A172 (cell line): ENCODE data around the gene CELF4. TPM values are rescaled to one million over a fixed set of nuclear protein-coding genes. Genes with fewer than 3 reads are reported as not detected.

Experiments
- DNase-seq: peaks from one replicate; pipeline ENCODE4 v3.0.0-alpha.2; 2015; ENCODE audit warnings: low spot score
- total RNA-seq: library from RNA; depleted of rRNA; stranded (reverse); fragments of >200 nt; shearing (Covaris generic); gene quantifications from 2 replicates; pipeline ENCODE4 v1.2.3, GENCODE V29; 2014

Gene CELF4
- total RNA-seq, 1 experiment from 2014 or later = not detected

DNA sequence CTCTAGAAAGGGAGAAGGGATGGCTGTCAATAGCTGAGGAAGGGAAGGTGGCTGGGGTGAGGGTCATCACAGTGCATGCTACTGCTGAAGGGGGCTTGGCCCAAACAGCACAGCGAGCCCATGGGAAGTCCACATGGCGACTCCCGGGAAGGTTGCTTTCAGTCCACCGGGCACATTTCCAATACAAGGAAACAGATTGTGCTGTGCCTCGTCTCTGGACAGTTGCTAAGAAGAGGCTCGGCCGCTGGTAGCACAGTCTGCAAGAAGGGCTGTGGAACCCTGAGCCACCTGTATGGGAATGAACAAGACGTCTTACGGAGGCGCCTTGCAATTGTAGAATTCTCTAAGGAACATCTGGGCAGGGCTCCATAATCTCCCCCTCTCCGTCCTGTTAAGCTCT lies 123.1 kb downstream of the CELF4 start:
- DNase-seq = no peak

GRCh38 chr18:37441821-37442220 lies 123.8 kb downstream of the CELF4 start:
- DNase-seq = no peak

GRCh38 chr18:37440206-37440605 lies 125.4 kb downstream of the CELF4 start:
- DNase-seq = no peak

GRCh38 chr18:37438417-37439180 lies 127.0 kb downstream of the CELF4 start:
- no peak for DNase-seq

GRCh38 chr18:37435996-37436395 lies 129.6 kb downstream of the CELF4 start:
- no peak for DNase-seq

GRCh38 chr18:37435150-37435867 lies 130.3 kb downstream of the CELF4 start:
- DNase-seq = peak; percentile 37

GRCh38 chr18:37434161-37434860 lies 131.3 kb downstream of the CELF4 start:
- no peak for DNase-seq

DNA sequence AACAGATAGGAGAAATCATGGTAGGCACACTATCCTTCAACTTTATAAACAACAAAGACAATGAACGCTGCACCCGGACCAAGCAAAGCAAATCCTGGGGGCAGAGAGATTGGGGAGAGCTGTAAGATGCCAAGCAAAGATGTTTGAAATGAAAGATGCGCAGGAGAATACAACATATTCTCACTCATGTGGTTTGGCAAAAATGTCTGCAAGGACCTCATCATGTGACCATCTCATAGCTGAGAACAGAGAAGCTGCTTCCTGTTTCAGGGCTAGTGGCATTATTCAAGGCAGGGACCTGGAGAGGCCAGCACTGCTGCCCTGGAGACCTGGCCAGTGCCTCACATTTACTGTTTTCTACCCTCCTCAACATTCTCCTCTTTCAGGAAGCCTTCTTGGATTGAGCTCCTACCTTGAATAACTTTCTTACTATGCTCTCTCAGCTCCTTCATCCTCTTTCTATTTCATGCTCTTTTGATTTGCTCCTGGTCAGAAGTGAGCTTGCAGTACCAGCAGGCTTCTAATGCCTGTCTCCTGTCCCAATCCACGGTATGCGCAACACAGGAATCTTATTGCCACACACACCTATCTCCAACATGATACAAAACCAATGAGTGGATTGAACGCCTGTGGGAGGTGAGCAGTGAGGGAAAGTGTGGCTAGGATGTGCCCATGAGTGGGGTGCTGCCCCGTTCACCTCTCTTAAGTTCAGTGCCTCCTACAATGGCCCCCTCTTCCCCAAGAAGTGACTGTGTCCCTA lies 133.0 kb downstream of the CELF4 start:
- DNase-seq = no peak

GRCh38 chr18:37430357-37431076 lies 135.1 kb downstream of the CELF4 start:
- no peak for DNase-seq

GRCh38 chr18:37429791-37430190 lies 135.8 kb downstream of the CELF4 start:
- no peak for DNase-seq

GRCh38 chr18:37428288-37428974 lies 137.2 kb downstream of the CELF4 start:
- no peak for DNase-seq

DNA sequence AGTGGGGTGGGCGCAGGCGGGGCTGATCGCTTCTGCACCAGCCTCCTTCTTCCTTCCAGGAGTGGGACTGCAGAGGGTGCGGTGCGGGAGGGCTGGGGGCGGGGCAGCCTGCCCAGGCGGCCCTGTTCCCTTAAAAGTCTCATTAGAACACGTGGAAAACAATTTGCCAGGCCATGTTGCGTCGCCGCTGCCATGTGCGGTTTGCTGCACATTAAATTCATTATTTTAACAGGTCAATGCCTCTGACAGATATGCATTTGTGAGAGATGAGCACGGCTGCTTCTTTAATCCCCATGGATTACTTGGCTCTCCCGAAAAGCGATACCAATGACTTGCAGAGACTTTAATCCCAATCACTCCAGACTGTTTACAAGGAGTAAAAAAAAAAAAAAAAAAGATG lies 139.0 kb downstream of the CELF4 start:
- no peak for DNase-seq

DNA sequence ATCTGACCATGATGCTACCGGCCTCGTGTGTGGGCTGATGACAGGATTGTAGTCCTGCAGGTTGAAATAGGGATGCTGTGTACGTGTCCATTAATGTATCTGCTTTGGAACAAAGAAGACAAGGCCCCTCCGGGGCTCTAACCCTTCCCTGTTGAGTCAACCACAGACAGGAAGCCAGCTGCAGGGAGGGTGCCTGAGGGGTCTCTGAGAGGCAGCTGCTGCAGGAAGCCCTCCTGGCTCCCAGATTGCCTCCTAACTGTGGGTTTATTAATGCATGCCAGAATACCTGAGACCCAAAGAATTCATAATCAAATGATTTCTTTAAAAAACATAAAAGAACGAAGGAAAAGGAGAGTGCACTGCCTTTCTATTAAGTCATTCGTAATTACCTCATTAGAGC lies 140.4 kb downstream of the CELF4 start:
- DNase-seq = no peak

DNA sequence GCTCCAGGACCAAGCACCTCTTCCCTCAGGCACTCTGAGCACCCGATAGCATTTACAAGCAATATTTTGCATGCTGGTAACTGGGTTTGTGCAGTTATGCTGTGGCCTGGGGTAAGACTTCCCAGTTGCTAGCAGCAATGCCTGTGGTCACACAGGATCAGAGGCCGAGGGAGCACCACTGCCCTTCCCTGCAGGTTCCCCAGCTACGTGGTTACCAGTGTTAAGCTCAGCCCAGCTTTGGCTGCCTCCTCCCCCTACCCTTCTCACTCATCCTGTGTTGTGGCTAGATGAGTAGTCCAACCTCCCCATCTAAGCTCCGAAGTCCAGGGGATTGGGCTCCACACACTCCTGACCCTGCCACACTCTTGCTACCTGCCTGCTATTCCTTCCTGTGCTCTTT lies 141.1 kb downstream of the CELF4 start:
- no peak for DNase-seq

DNA sequence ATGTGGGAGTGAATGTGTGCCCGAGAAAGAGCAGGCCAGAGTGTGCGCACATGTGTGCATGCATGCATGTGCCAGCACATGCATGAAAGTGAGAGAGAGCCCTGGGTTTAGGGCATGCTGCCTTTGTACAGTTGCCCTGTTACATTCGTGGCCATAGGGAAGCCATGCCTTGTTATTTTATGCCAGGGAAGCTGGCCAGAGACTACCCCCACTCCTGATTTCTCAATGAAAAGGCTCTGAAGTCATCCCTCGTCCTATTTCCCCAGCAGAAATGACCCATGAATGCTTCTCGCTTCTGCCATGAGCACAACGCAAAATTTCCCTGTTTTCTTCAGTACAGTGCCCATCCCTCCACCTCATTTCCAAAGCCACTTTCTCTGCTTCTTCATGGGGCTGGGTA lies 143.0 kb downstream of the CELF4 start:
- DNase-seq = no peak

GRCh38 chr18:37422116-37422515 lies 143.5 kb downstream of the CELF4 start:
- DNase-seq = no peak

GRCh38 chr18:37421341-37422077 lies 144.1 kb downstream of the CELF4 start:
- peak; percentile 33 for DNase-seq

DNA sequence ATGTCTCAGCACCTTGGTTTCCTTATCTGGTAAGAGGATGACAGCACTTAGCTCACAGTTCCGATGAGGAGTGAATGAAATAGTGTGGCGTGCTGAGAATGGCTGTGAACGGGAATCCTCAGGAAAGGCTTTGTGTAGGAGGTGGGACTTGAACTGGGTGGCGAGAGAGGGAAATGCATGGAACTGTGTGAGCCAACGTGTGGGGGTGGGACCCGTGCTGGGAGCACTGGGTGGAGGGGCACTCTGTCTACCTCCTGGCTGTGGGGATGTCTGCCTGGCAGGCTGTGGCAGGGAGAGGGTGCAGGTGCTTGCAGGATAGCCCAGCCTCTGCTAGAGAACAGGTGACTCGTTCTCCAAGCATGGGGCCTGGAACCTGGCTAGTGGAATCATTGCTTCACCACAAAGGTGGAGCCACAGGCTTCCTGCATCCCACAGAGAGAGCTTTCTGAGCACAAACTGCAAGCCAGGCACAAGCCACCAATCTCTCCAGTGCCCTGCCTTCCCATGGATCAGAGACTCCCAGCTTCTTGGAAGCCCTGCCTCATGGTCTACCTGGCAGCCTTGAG lies 145.2 kb downstream of the CELF4 start:
- DNase-seq = peak; percentile 70

DNA sequence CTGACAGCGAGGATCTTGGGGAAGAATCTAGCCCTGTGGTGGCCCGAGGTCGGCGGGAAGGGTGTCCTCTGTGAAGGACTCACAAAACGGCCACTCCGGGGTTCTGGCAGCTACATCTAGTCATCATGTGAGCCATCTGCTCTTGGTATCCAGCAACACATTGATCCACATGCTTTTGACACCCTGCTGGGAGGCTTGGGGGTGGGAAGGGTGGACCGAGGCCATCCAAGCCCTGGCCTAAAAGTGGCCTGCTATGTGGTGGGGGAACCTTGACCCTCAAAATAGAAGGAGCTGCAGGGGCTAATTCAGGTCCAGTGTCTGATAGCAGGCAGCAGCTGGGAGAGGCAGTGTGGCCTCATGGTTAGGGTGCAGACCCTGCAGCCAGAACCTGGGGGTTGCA lies 145.7 kb downstream of the CELF4 start:
- no peak for DNase-seq

DNA sequence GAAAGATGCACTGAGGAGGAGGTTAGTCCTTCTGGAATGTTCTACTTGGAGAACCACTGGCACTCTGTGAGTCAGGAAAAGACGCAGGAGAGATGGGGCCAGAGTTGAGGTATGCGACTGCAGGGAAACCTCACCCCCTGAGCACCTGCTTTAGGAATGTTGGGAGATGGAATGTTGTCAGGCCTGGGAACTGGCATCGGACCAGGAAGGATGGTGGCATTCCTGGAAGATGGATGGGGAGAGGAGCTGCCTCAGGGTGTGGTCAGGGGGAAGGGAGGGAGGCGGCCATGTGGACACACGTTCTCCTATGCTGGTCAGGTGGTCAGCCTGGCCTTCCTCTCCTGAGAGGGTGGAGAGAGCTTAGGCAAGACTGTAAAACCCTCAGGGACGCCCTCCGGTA lies 146.3 kb downstream of the CELF4 start:
- DNase-seq = peak; percentile 92
